ENCODE data around the gene LGR4. TPM values are rescaled to one million over a fixed set of nuclear protein-coding genes. Genes with fewer than 3 reads are reported as not detected.

LGR4 gene
- total RNA-seq (2022; extraction: Qiagen RNA extraction), result 31.7 to 40.0 TPM (median 37.5 TPM) in 5 replicates

DNA sequence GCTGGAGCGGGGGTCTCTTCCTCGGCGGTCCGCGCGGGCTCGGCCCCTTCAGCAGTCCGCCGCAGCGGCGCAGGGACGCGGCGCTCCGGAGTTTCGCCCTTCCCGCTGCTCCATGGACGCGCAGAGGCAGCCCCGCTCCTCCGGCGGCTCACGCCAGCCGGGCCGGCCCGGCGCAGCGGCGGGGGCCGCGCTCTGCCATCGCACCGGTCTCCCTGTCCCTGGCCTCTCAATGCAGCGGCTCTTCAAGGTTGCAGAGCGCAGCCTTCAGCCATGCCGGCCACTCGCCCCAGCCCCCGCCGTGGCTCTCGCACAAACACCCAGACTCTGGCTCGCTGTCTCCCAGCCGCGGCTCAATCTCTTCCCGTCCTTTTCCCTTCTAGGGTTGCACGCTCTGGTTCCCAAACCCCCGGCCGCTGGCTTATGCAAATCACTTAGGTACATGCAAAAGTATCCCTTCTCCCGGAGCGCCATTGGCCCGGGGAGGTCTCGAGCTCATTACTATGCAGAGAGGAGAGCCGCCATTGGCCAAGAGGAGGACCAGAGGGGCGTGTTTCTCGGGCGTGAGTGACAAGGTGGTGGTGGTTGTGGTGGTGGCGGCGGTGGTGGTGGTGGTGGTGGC lies at the start of gene LGR4:
Gene LGR4 (minus strand): TSS at position 393 of the 619 bp plus-strand sequence. CDS start 488 bp downstream, outside the sequence.

DNA sequence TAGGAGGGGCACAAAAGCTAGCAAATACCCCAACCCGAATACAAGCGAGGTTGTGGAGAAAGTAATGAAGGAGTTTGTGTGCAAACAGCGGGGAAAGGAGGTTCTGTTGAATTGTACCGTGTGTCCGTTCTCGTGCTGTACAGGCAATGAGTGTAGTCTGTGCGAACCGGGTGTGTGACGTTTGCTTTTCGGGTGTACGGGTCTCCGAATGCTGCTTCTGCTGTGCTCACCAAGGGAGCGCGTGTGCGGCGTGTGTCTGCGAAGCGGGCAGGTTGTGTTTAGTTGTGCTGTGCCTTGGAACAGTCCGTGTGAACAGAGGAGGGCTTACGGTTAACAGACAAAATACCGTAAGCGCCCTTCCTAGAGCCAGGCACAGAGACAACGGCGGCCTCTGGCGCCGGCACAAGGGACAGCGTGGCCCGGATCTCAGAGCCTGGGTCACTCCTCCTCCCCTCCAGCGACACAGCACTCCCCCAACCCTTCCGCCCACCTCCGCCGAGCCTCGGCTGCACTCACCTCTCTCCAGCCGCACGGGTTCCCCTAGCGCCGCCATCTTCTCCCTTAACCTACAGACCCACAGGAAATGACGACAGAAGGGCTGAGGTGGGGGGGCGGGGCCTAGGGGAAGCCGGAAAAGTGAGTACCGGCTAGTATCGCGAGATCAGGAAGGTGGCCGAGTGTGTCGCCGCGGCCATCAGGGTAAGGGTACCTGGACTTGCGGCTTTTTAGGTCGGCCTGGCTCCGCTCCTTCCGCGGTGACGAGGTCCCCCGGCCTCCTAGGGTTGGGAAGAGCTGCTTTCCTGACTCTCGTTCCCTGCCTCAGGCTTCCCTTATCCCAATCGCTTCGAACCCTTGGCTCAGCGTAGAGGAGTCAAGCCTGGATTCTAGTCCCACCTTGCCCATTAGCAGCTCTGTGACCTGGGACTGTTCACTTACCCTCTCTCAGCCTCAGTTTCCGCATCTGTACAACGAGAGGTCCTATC lies 33.9 kb upstream of the LGR4 start, which contains the start of gene LIN7C:
Gene LIN7C (minus strand): TSS at position 570 of the 983 bp plus-strand sequence. CDS start 17 bp downstream, at position 553.

GRCh38 chr11:27362749-27363575 lies 109.6 kb downstream of the LGR4 start, which contains the start of gene CCDC34:
Gene CCDC34 (minus strand): TSS chr11:27363215. CDS start chr11:27363194, 21 bp downstream.

Other genes starting within 250 kb of the LGR4 start
- 22.7 to 29.0 TPM (median 24.2 TPM) in 5 replicates for gene CCDC34, start 109.6 kb downstream of the LGR4 start, total RNA-seq (2022; extraction: Qiagen RNA extraction)
- gene LIN7C, start 34.0 kb upstream of the LGR4 start, total RNA-seq (2022; extraction: Qiagen RNA extraction), result 5.7 to 8.3 TPM (median 6.3 TPM) in 5 replicates
- 7.3 to 9.7 TPM (median 8.3 TPM) in 5 replicates for gene BDNF, start 227.7 kb upstream of the LGR4 start, total RNA-seq (2022; extraction: Qiagen RNA extraction)

Measured in A549 treated with AZD2906 at 1 μM for 4 hours (cell line).